ENCODE data around the gene AMER2. TPM values are rescaled to one million over a fixed set of nuclear protein-coding genes. Genes with fewer than 3 reads are reported as not detected.

Gene AMER2
- total RNA-seq, 1 donor from 2014 or later, result 0.31 TPM

GRCh38 chr13:25213715-25214114, 41.6 kb upstream of the AMER2 start:
- no peaks in the 10 kb centered on the region for H3K4me1 Mint-ChIP-seq (ENCODE audit: unreplicated experiment)
- TF ChIP-seq CTCF (conservative IDR thresholded peaks at IDR 0.05), result no peak
- peaks cover 4% of the 10 kb centered on the region for H3K27me3 Mint-ChIP-seq
- no peaks in the 10 kb centered on the region for H3K9me3 Mint-ChIP-seq
- no peaks in the 10 kb centered on the region for H3K36me3 Mint-ChIP-seq
- H3K27ac Mint-ChIP-seq, result no peak overlapping the region
- no peak for DNase-seq (ENCODE audit: extremely low spot score, unreplicated experiment)
- no peak overlapping the region for H3K4me3 Mint-ChIP-seq

GRCh38 chr13:25210842-25211569, 38.9 kb upstream of the AMER2 start:
- Mint-ChIP-seq H3K27ac (no peak overlapping the region), H3K4me3 (no peak overlapping the region), H3K4me1 (ENCODE audit: unreplicated experiment) (no peaks in the 10 kb centered on the region), H3K36me3 (no peaks in the 10 kb centered on the region), H3K9me3 (no peaks in the 10 kb centered on the region), H3K27me3 (peaks cover 5% of the 10 kb centered on the region)
- no peak for DNase-seq (ENCODE audit: extremely low spot score, unreplicated experiment)
- no peak for TF ChIP-seq CTCF (conservative IDR thresholded peaks at IDR 0.05)

GRCh38 chr13:25207291-25207810, 35.3 kb upstream of the AMER2 start:
- Mint-ChIP-seq H3K36me3 (no peaks in the 10 kb centered on the region), H3K4me1 (ENCODE audit: unreplicated experiment) (no peaks in the 10 kb centered on the region), H3K27ac (no peak overlapping the region), H3K27me3 (peaks cover 11% of the 10 kb centered on the region), H3K9me3 (no peaks in the 10 kb centered on the region), H3K4me3 (no peak overlapping the region)
- TF ChIP-seq CTCF (conservative IDR thresholded peaks at IDR 0.05), result no peak
- DNase-seq (ENCODE audit: extremely low spot score, unreplicated experiment), result no peak

GRCh38 chr13:25204863-25205262, 32.8 kb upstream of the AMER2 start:
- DNase-seq (ENCODE audit: extremely low spot score, unreplicated experiment), result no peak
- Mint-ChIP-seq H3K27ac (no peak overlapping the region), H3K36me3 (no peaks in the 10 kb centered on the region), H3K9me3 (no peaks in the 10 kb centered on the region), H3K4me3 (no peak overlapping the region), H3K27me3 (peaks cover 18% of the 10 kb centered on the region), H3K4me1 (ENCODE audit: unreplicated experiment) (no peaks in the 10 kb centered on the region)
- TF ChIP-seq CTCF (conservative IDR thresholded peaks at IDR 0.05), result no peak

- no peaks in the 10 kb centered on the region for H3K36me3 Mint-ChIP-seq
- H3K27me3 Mint-ChIP-seq, result peaks cover 23% of the 10 kb centered on the region
- DNase-seq (ENCODE audit: extremely low spot score, unreplicated experiment), result no peak
- no peak for TF ChIP-seq CTCF (conservative IDR thresholded peaks at IDR 0.05)
- no peak overlapping the region for H3K4me3 Mint-ChIP-seq
- no peak overlapping the region for H3K27ac Mint-ChIP-seq
- H3K4me1 Mint-ChIP-seq (ENCODE audit: unreplicated experiment), result no peaks in the 10 kb centered on the region
- no peaks in the 10 kb centered on the region for H3K9me3 Mint-ChIP-seq
These were observed 31.1 kb upstream of the AMER2 start for GRCh38 chr13:25203127-25203740.

Data from type B pancreatic cell (in vitro differentiated cells).